ENCODE data around the gene COL23A1. TPM values are rescaled to one million over a fixed set of nuclear protein-coding genes. Genes with fewer than 3 reads are reported as not detected.

Gene COL23A1
- total and polyA plus RNA-seq, 8 donors = 0.52 to 9.5 (median 7.5) TPM

GRCh38 chr5:178357121-178357521 is 233.1 kb downstream of the COL23A1 start:
- H3K27ac ChIP-seq = no peak overlapping the region
- H3K4me1 ChIP-seq = peaks cover 10 to 12% of the 10 kb centered on the region in 2 donors
- TF ChIP-seq, protein P1, sequence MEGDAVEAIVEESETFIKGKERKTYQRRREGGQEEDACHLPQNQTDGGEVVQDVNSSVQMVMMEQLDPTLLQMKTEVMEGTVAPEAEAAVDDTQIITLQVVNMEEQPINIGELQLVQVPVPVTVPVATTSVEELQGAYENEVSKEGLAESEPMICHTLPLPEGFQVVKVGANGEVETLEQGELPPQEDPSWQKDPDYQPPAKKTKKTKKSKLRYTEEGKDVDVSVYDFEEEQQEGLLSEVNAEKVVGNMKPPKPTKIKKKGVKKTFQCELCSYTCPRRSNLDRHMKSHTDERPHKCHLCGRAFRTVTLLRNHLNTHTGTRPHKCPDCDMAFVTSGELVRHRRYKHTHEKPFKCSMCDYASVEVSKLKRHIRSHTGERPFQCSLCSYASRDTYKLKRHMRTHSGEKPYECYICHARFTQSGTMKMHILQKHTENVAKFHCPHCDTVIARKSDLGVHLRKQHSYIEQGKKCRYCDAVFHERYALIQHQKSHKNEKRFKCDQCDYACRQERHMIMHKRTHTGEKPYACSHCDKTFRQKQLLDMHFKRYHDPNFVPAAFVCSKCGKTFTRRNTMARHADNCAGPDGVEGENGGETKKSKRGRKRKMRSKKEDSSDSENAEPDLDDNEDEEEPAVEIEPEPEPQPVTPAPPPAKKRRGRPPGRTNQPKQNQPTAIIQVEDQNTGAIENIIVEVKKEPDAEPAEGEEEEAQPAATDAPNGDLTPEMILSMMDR (IDR thresholded peaks at IDR 0.05) = no peak
- H3K4me3 ChIP-seq = no peak overlapping the region
- H3K36me3 ChIP-seq = no peaks in the 10 kb centered on the region
- DNase-seq = peak in 1 of 4 donors; percentile 16
- H3K9me3 ChIP-seq = no peaks in the 10 kb centered on the region
- ATAC-seq = peak; percentile 30
- H3K27me3 ChIP-seq = peaks cover 0 to 13% of the 10 kb centered on the region in 2 donors
- intact Hi-C loops (cut with DNase I) = no loop called here

- peak; percentile 49 for ATAC-seq
- DNase-seq = peak in 1 of 4 donors; percentile 27
- TF ChIP-seq, protein P1 (IDR thresholded peaks at IDR 0.05) = no peak
- H3K9me3 ChIP-seq = no peaks in the 10 kb centered on the region
- H3K27me3 ChIP-seq = peaks cover 0 to 13% of the 10 kb centered on the region in 2 donors
- H3K4me1 ChIP-seq = peaks cover 10 to 12% of the 10 kb centered on the region in 2 donors
- H3K27ac ChIP-seq = no peak overlapping the region
- intact Hi-C loops (cut with DNase I) = no loop called here
- no peaks in the 10 kb centered on the region for H3K36me3 ChIP-seq
- no peak overlapping the region for H3K4me3 ChIP-seq
Observed at GRCh38 chr5:178356431-178356872, 233.7 kb downstream of the COL23A1 start.

DNA sequence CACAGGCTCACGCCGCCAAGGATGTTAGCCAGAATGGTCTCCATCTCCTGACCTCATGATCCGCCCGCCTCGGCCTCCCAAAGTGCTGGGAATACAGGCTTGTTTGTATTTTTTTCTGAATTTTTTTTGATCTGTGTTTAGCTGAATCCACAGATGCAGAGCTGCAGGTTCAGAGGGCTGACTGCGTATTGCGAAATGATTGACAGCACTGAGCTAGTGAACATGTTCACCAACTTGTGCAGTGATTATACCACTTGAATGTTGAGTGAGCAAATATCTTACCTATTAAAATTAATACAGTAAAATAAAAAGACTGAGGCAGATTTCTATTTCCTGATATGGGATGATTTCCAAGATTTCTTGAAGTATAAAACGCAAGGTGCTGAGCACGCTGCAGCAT is 234.5 kb downstream of the COL23A1 start:
- H3K4me3 ChIP-seq = no peak overlapping the region
- no peaks in the 10 kb centered on the region for H3K36me3 ChIP-seq
- H3K4me1 ChIP-seq = peaks cover 10 to 13% of the 10 kb centered on the region in 2 donors
- no peak for ATAC-seq
- DNase-seq = no peak
- intact Hi-C loops (cut with DNase I) = no loop called here
- peaks cover 0 to 13% of the 10 kb centered on the region in 2 donors for H3K27me3 ChIP-seq
- no peak overlapping the region for H3K27ac ChIP-seq
- H3K9me3 ChIP-seq = no peaks in the 10 kb centered on the region
- TF ChIP-seq, protein P1 (IDR thresholded peaks at IDR 0.05) = no peak

GRCh38 chr5:178353461-178353860 is 236.7 kb downstream of the COL23A1 start:
- DNase-seq (no peak), ATAC-seq (no peak)
- H3K9me3 ChIP-seq = no peaks in the 10 kb centered on the region
- intact Hi-C loops (cut with DNase I) = no loop called here
- TF ChIP-seq, protein P1 (IDR thresholded peaks at IDR 0.05) = no peak
- no peaks in the 10 kb centered on the region for H3K36me3 ChIP-seq
- H3K27ac ChIP-seq = no peak overlapping the region
- H3K4me1 ChIP-seq = peaks cover 10 to 20% of the 10 kb centered on the region in 2 donors
- H3K4me3 ChIP-seq = no peak overlapping the region
- peaks cover 0 to 13% of the 10 kb centered on the region in 2 donors for H3K27me3 ChIP-seq

DNA sequence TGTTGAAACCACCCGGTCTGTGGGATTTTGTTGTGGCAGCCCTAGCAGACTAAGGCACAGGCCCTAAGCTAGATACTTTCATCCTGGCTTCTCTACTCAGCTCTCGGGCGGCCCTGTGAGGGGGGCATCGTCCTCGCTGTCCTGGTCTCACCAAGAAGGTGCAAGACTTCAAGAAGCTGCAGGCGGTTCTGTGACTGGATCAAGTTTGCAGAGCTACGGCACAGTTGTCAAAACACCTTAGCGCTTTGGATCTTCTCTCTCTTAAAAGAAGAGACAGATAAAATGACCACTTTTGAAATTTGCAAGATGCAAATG is 238.2 kb downstream of the COL23A1 start:
- ATAC-seq = no peak
- intact Hi-C loops (cut with DNase I) = no loop called here
- H3K36me3 ChIP-seq = no peaks in the 10 kb centered on the region
- no peak for DNase-seq
- H3K27me3 ChIP-seq = peaks cover 0 to 12% of the 10 kb centered on the region in 2 donors
- TF ChIP-seq, protein P1 (IDR thresholded peaks at IDR 0.05) = no peak
- no peak overlapping the region for H3K27ac ChIP-seq
- H3K9me3 ChIP-seq = no peaks in the 10 kb centered on the region
- no peak overlapping the region for H3K4me3 ChIP-seq
- H3K4me1 ChIP-seq = peaks cover 8 to 20% of the 10 kb centered on the region in 2 donors
